K562 (cell line): ENCODE measurements around the gene NLRP6. TPM values are rescaled to one million over a fixed set of nuclear protein-coding genes. Genes with fewer than 3 reads are reported as not detected.
A peak's percentile ranks its signal among the peaks of the same experiment; 100 is the strongest.

Experiments used
- ATAC-seq: fragments of 200-7000 bp; cut with Tn5 transposase; 3 replicates; pipeline ENCODE4 v1.9.1; 2020; ENCODE audit warnings: moderate library complexity
- BruUV-seq: library from RNA; stranded (reverse); fragments of 400-500 nt; replicated peaks from 2 replicates; lab custom pipeline; 2021; lab: Mats Ljungman, UMichigan
- CTCF ChIA-PET: fragments of 300-600 bp; formaldehyde crosslinking; extraction: SDS; loops from one replicate; lab custom pipeline; 2021; ENCODE audit warnings: low intra/inter-chr PET ratio; lab: Yijun Ruan, JAX
- POLR2A ChIA-PET: fragments of 300-600, 350-650 bp; sonication (Branson Sonifier 250); formaldehyde crosslinking; extraction: SDS; loops from one replicate; lab custom pipeline; 2021; ENCODE audit warnings: antibody characterized with exemption, inconsistent platforms; lab: Yijun Ruan, JAX
- DNase-seq, 4 experiments: peaks; one replicate each; pipeline versions ENCODE4 v3.0.0 to v3.0.0-alpha.2; 2011 to 2018; ENCODE audit warnings: low spot score in 3 of 4, mixed read lengths in 3 of 4; ENCODE audit errors: extremely low read depth in 1 of 4
- FAIRE-seq: peaks from 2 replicates; lab custom pipeline; 2011; peaks lifted over from hg19 to GRCh38; lab: Jason Lieb, UNC
- H2AFZ ChIP-seq: 2 replicates; pipeline ENCODE4 v1.6.0; 2011; ENCODE audit warnings: low read depth, low read length, control low read depth, inconsistent platforms
- H3K27ac ChIP-seq: fragments of 200-600 bp; 3 replicates; pipeline ENCODE4 v1.8.0; 2011; ENCODE audit warnings: low read depth, mild to moderate bottlenecking, control low read depth, inconsistent platforms, low read length, moderate library complexity, mixed read lengths; ENCODE audit errors: extremely low read depth
- H3K27me3 ChIP-seq, 2 experiments: fragments of 300-600 bp in 1 of 2; 2 replicates in 1 of 2; 3 replicates in 1 of 2; pipeline versions ENCODE4 v1.6.0 to v1.8.0; 2011; ENCODE audit warnings: inconsistent platforms in 2 of 2, low read length in 2 of 2, mild to moderate bottlenecking in 1 of 2, mixed read lengths in 1 of 2, moderate library complexity in 1 of 2; ENCODE audit not compliant: control insufficient read depth in 2 of 2, insufficient read depth in 2 of 2
- H3K36me3 ChIP-seq: fragments of 300-600 bp; 3 replicates; pipeline ENCODE4 v1.8.0; 2011; ENCODE audit warnings: mild to moderate bottlenecking, low read length, inconsistent platforms; ENCODE audit not compliant: control insufficient read depth, insufficient read depth
- H3K4me1 ChIP-seq, 2 experiments: fragments of 200-600 bp in 1 of 2; replicated peaks in 1 of 2; 2 replicates in 1 of 2; 3 replicates in 1 of 2; pipeline versions ENCODE4 v1.5.1 to v1.8.0; 2011; ENCODE audit warnings: inconsistent platforms in 2 of 2, low read length in 2 of 2, mild to moderate bottlenecking in 1 of 2, mixed read lengths in 1 of 2, moderate library complexity in 1 of 2; ENCODE audit not compliant: control insufficient read depth in 2 of 2, insufficient read depth in 2 of 2
- H3K4me2 ChIP-seq: 2 replicates; pipeline ENCODE4 v1.6.1; 2011; ENCODE audit warnings: low read length, control low read depth, inconsistent platforms, mixed read lengths; ENCODE audit not compliant: insufficient read depth
- H3K4me3 ChIP-seq: fragments of 200-600 bp; sonication (generic), shearing (Covaris generic); 2 replicates; pipeline ENCODE4 v1.5.1; 2016; ENCODE audit warnings: control low read depth, inconsistent platforms
- H3K79me2 ChIP-seq: fragments of 200-600 bp; 3 replicates; pipeline ENCODE4 v1.8.0; 2011; ENCODE audit warnings: low read length, inconsistent platforms; ENCODE audit not compliant: control insufficient read depth, insufficient read depth
- H3K9ac ChIP-seq, 2 experiments: 2 replicates each; pipeline versions ENCODE4 v1.6.0 to v1.6.1; 2011; ENCODE audit warnings: low read depth in 2 of 2, low read length in 2 of 2, control low read depth in 1 of 2, inconsistent platforms in 1 of 2, mild to moderate bottlenecking in 1 of 2, mixed read lengths in 1 of 2; ENCODE audit not compliant: insufficient read depth in 1 of 2
- H3K9me1 ChIP-seq: one replicate; pipeline ENCODE4 v1.6.0; 2011; ENCODE audit warnings: inconsistent platforms, mild to moderate bottlenecking, low read length, moderate library complexity; ENCODE audit not compliant: control insufficient read depth, insufficient read depth
- H3K9me3 ChIP-seq: replicated peaks from 2 replicates; pipeline ENCODE4 v1.5.1; 2011; ENCODE audit warnings: low read depth, low read length, inconsistent platforms; ENCODE audit not compliant: control insufficient read depth, insufficient read depth
- H4K20me1 ChIP-seq: replicated peaks from 2 replicates; pipeline ENCODE4 v1.6.1; 2011; ENCODE audit warnings: low read length, inconsistent platforms, mixed read lengths; ENCODE audit not compliant: control insufficient read depth, insufficient read depth
- DEAF1 ChIP-seq: fragments of 450-650 bp; formaldehyde crosslinking; IDR thresholded peaks from 2 replicates; pipeline ENCODE4 v1.4.0; 2020; ENCODE audit warnings: mild to moderate bottlenecking, moderate library complexity
- ESRRA ChIP-seq: fragments of 450-650 bp; IDR thresholded peaks from 2 replicates; pipeline ENCODE4 v1.6.1; 2014; ENCODE audit warnings: low read depth, mild to moderate bottlenecking, moderate library complexity, borderline replicate concordance
- HDGF ChIP-seq: fragments of 450-650 bp; IDR thresholded peaks from 2 replicates; pipeline ENCODE4 v1.6.1; 2016
- JUND ChIP-seq, 2 experiments: IDR thresholded peaks; 2 replicates in 1 of 2; 3 replicates in 1 of 2; pipeline ENCODE4 v1.6.1; 2011; ENCODE audit warnings: borderline replicate concordance in 2 of 2, low read depth in 2 of 2, low read length in 2 of 2, improper control_type of control experiment in 1 of 2, missing biosample characterization in 1 of 2, missing genetic modification characterization in 1 of 2, missing genetic modification reagents in 1 of 2
- MCM7 ChIP-seq, 2 experiments: fragments of 450-650 bp; IDR thresholded peaks; 2 replicates each; pipeline ENCODE4 v1.6.1; 2016 to 2018
- MED1 ChIP-seq: sonication (generic); formaldehyde crosslinking; IDR thresholded peaks from 2 replicates; pipeline ENCODE4 v1.8.1; 2023; ENCODE audit warnings: missing genetic modification reagents, borderline replicate concordance
- RBM15 ChIP-seq: fragments of 200-400 bp; formaldehyde crosslinking; IDR thresholded peaks from 2 replicates; pipeline ENCODE4 v1.6.1; 2018; ENCODE audit warnings: mild to moderate bottlenecking, low read length, moderate library complexity; ENCODE audit not compliant: insufficient read depth
- SRSF3 ChIP-seq: fragments of 200-400 bp; formaldehyde crosslinking; IDR thresholded peaks from 2 replicates; pipeline ENCODE4 v1.6.1; 2016; ENCODE audit warnings: mild to moderate bottlenecking, low read length, moderate library complexity; ENCODE audit not compliant: insufficient read depth
- TAF7 ChIP-seq: fragments of 450-650 bp; IDR thresholded peaks from 2 replicates; pipeline ENCODE4 v1.6.1; 2016; ENCODE audit warnings: missing genetic modification characterization, missing compliant biosample characterization
- TBL1XR1 ChIP-seq, 2 experiments: IDR thresholded peaks; 2 replicates each; pipeline ENCODE4 v1.6.1; 2012; ENCODE audit warnings: improper control_type of control experiment in 2 of 2, low read length in 2 of 2, mild to moderate bottlenecking in 1 of 2
- YY1 ChIP-seq, 3 experiments: IDR thresholded peaks; 2 replicates each; pipeline ENCODE4 v1.6.1; 2011; ENCODE audit warnings: low read length in 2 of 3, mild to moderate bottlenecking in 2 of 3, moderate library complexity in 2 of 3, borderline replicate concordance in 1 of 3, control low read depth in 1 of 3, low read depth in 1 of 3; ENCODE audit not compliant: insufficient read depth in 3 of 3, insufficient replicate concordance in 2 of 3, control insufficient read depth in 1 of 3, insufficient read length in 1 of 3; ENCODE audit errors: extremely low read depth in 1 of 3
- ZHX1 ChIP-seq: fragments of 150-350 bp; conservative IDR thresholded peaks from 2 replicates; pipeline ENCODE4 v1.6.1; 2014; ENCODE audit warnings: low read length
- ZNF449 ChIP-seq: fragments of 250-450 bp; sonication (Bioruptor Pico); IDR thresholded peaks from 2 replicates; pipeline ENCODE4 v1.8.0; 2022; ENCODE audit warnings: moderate library complexity, mild to moderate bottlenecking, inconsistent platforms
- ZNF551 ChIP-seq: fragments of 250-450 bp; sonication (Bioruptor Pico); IDR thresholded peaks from 2 replicates; pipeline ENCODE4 v1.5.0; 2021; ENCODE audit warnings: mild to moderate bottlenecking, moderate library complexity
- ZNF707 ChIP-seq: fragments of 250-450 bp; sonication (Bioruptor Pico); conservative IDR thresholded peaks from 2 replicates; pipeline ENCODE4 v1.8.0; 2022; ENCODE audit warnings: inconsistent platforms, mild to moderate bottlenecking, moderate library complexity
- WGBS: fragments of 100-300 bp; shearing (Covaris generic); methylation state at CpG from one replicate; pipeline ENCODE4 v1.1.6; 2016; ENCODE audit warnings: low coverage, mixed read lengths; ENCODE audit not compliant: insufficient coverage; ENCODE audit errors: missing lambda C conversion rate; 5-methylcytosine and 5-hydroxymethylcytosine counted together
- in situ Hi-C: fragments of 300-500 bp; cut with MboI; formaldehyde crosslinking; loops from 4 replicates; pipeline ENCODE4 v1.15.0; 2018; ENCODE audit warnings: inconsistent platforms, mixed read lengths
- intact Hi-C: fragments of 100-400 bp; cut with micrococcal nuclease; formaldehyde crosslinking; loops from 2 replicates; pipeline ENCODE4 v1.14.2; 2022
- polyA plus RNA-seq, 8 experiments: library from polyadenylated mRNA; depleted of rRNA in 4 of 8; stranded (reverse) in 5 of 8; unstranded in 3 of 8; fragments of >200 nt; fragmentation: Nextera tagmentation in 2 of 8; fragmentation: Illumina TruSeq in 1 of 8; extraction: Ambion mirVana in 2 of 8; extraction: Trizol in 1 of 8; gene quantifications; 2 replicates each; pipeline versions ENCODE4 v1.2.1 to v1.2.3, GENCODE V29; 2011 to 2014; ENCODE audit warnings: inconsistent platforms in 1 of 8, missing spikeins in 1 of 8
- total RNA-seq, 7 experiments: library from RNA; depleted of rRNA in 6 of 7; stranded (reverse); fragments of >200 nt in 6 of 7; fragmentation: Illumina TruSeq in 2 of 7; extraction: Trizol in 2 of 7; gene quantifications; 2 replicates each; pipeline versions ENCODE4 v1.2.1 to v1.2.3, GENCODE V29; 2011 to 2021; ENCODE audit warnings: low replicate concordance in 1 of 7

The NLRP6 gene
- total and polyA plus RNA-seq, 9 of the 15 experiments (the other 6 are each of a cell fraction or from before 2014, with no cell fraction given): 0.03 to 0.18 (median 0.15) TPM; not detected in 5

- BruUV-seq: no TSS peak
- Histone ChIP-seq H4K20me1 (no peaks in the 10 kb centered on the region), H3K79me2 (no peaks in the 10 kb centered on the region), H3K27me3 (no peaks in the 10 kb centered on the region), H3K4me3 (no peak overlapping the region), H3K9me3 (no peaks in the 10 kb centered on the region), H3K9ac (no peak overlapping the region), H3K4me1 (no peaks in the 10 kb centered on the region), H2AFZ (no peak overlapping the region), H3K4me2 (no peak overlapping the region), H3K36me3 (peaks cover 80% of the 10 kb centered on the region), H3K9me1 (no peaks in the 10 kb centered on the region), H3K27ac (no peak overlapping the region)
- FAIRE-seq: peak; percentile 82
- WGBS: 79% methylated on average over 8 of the region's 10 CpGs
- DNase-seq: peak; percentile 48 to 76 (median 64)
- intact Hi-C loops (no loop called here), in situ Hi-C loops (loop anchor here (5.0 kb wide), 1 partner anchor 106 kb away; no protein-coding TSS in a partner anchor)
- CTCF ChIA-PET: interaction anchor here (0.6 to 1.1 kb wide), 3 partner anchors 39 to 110 kb away, joined by 3 read pairs; no protein-coding TSS in a partner anchor
- ATAC-seq: peak; percentile 97
- POLR2A ChIA-PET: interaction anchor here (0.7 to 2.0 kb wide), 11 partner anchors 10 to 197 kb away, joined by 3 to 9 read pairs (median 3); partner anchors contain the start of genes BET1L, PSMD13 and RIC8A
- 0 out of 2 replicates have a peak, but pooled peaks have one; percentile 32 for TF ChIP-seq ZHX1
- TF ChIP-seq MED1: no peak
- TF ChIP-seq YY1 (IDR thresholded peaks at IDR 0.05; ENCODE audit: borderline replicate concordance in 1 of 3, control insufficient read depth in 1 of 3, extremely low read depth in 1 of 3, insufficient read depth in 3 of 3, insufficient read length in 1 of 3, insufficient replicate concordance in 2 of 3, low read depth in 1 of 3, low read length in 2 of 3): peak in 1 of 3 experiments; percentile 14
- no peak for TF ChIP-seq ZNF449 (CRISPR knock-in tag)
- no peak for TF ChIP-seq ZNF551 (CRISPR knock-in tag)
- no peak for TF ChIP-seq SRSF3
- TF ChIP-seq TAF7 (tag): no peak
- peak; percentile 90; the same call in 1 of the 2 replicates for TF ChIP-seq HDGF
- no peak for TF ChIP-seq ZNF707 (CRISPR knock-in tag)
- no peak for TF ChIP-seq MCM7 (IDR thresholded peaks at IDR 0.05)
- peak; percentile 46; the same call in 1 of the 2 replicates for TF ChIP-seq ESRRA
- no peak for TF ChIP-seq RBM15
- TF ChIP-seq DEAF1: peak; percentile 44
- TF ChIP-seq JUND (IDR thresholded peaks at IDR 0.05; ENCODE audit: borderline replicate concordance, low read depth, low read length): peak; percentile 14; the same call in 1 of the 2 replicates
- TF ChIP-seq JUND (tag; IDR thresholded peaks at IDR 0.05; ENCODE audit: borderline replicate concordance, low read depth, low read length): no peak
- no peak for TF ChIP-seq TBL1XR1 (IDR thresholded peaks at IDR 0.05; ENCODE audit: low read length in 2 of 2)
These were observed 27.4 kb upstream of the NLRP6 start for GRCh38 chr11:250740-251299.
